PFSK-1 (cell line): ENCODE results near the gene NDUFS8.

ENCODE experiments used
- POLR2AphosphoS5 ChIP-seq: IDR thresholded peaks from 2 replicates; pipeline ENCODE4 v1.6.1; 2012; ENCODE audit warnings: low read depth, mild to moderate bottlenecking, control low read depth, low read length, moderate library complexity
- SIN3A ChIP-seq: IDR thresholded peaks from 2 replicates; pipeline ENCODE4 v1.6.1; 2012; ENCODE audit warnings: mild to moderate bottlenecking, low read length, moderate library complexity, borderline replicate concordance; ENCODE audit not compliant: insufficient read depth
- TAF1 ChIP-seq: IDR thresholded peaks from 2 replicates; pipeline ENCODE4 v1.6.1; 2012; ENCODE audit warnings: low read length, control low read depth, borderline replicate concordance; ENCODE audit not compliant: insufficient read depth
- TF ChIP-seq, protein P1 (sequence below), 2 experiments: IDR thresholded peaks; 2 replicates each; pipeline versions ENCODE4 v1.6.1 to v1.8.0; 2011 to 2012; ENCODE audit warnings: low read depth in 2 of 2, low read length in 2 of 2, control low read depth in 1 of 2, inconsistent platforms in 1 of 2, mild to moderate bottlenecking in 1 of 2, moderate library complexity in 1 of 2; ENCODE audit not compliant: insufficient read depth in 1 of 2

- TF ChIP-seq POLR2AphosphoS5 (no peak; the same call in 1 of the 2 replicates), TAF1 (no peak), SIN3A (no peak)
- TF ChIP-seq, protein P1, sequence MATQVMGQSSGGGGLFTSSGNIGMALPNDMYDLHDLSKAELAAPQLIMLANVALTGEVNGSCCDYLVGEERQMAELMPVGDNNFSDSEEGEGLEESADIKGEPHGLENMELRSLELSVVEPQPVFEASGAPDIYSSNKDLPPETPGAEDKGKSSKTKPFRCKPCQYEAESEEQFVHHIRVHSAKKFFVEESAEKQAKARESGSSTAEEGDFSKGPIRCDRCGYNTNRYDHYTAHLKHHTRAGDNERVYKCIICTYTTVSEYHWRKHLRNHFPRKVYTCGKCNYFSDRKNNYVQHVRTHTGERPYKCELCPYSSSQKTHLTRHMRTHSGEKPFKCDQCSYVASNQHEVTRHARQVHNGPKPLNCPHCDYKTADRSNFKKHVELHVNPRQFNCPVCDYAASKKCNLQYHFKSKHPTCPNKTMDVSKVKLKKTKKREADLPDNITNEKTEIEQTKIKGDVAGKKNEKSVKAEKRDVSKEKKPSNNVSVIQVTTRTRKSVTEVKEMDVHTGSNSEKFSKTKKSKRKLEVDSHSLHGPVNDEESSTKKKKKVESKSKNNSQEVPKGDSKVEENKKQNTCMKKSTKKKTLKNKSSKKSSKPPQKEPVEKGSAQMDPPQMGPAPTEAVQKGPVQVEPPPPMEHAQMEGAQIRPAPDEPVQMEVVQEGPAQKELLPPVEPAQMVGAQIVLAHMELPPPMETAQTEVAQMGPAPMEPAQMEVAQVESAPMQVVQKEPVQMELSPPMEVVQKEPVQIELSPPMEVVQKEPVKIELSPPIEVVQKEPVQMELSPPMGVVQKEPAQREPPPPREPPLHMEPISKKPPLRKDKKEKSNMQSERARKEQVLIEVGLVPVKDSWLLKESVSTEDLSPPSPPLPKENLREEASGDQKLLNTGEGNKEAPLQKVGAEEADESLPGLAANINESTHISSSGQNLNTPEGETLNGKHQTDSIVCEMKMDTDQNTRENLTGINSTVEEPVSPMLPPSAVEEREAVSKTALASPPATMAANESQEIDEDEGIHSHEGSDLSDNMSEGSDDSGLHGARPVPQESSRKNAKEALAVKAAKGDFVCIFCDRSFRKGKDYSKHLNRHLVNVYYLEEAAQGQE (IDR thresholded peaks at IDR 0.05; ENCODE audit: insufficient read depth in 1 of 2, low read depth in 2 of 2, low read length in 2 of 2), result no peak
These were observed 23.7 kb downstream of the NDUFS8 start for GRCh38 chr11:68053981-68054812.
